Retinal pigment epithelial cell (primary cell): ENCODE data around the gene CERS3.

Source experiments
- DNase-seq: peaks from one replicate; pipeline ENCODE4 v3.0.0-alpha.2; 2010; ENCODE audit warnings: low read depth
- H3K4me3 ChIP-seq: 2 replicates; pipeline ENCODE4 v1.5.1; 2011; ENCODE audit warnings: mild to moderate bottlenecking, low read length, control low read depth, moderate library complexity
- CTCF ChIP-seq: conservative IDR thresholded peaks from 2 replicates; pipeline ENCODE4 v1.5.1; 2011; ENCODE audit warnings: low read depth, low read length, control low read depth, inconsistent platforms

CERS3 gene

GRCh38 chr15:100531204-100531603 is 2.5 kb upstream of the CERS3 start:
- H3K4me3 ChIP-seq: no peak overlapping the region
- TF ChIP-seq CTCF: no peak
- no peak for DNase-seq

DNA sequence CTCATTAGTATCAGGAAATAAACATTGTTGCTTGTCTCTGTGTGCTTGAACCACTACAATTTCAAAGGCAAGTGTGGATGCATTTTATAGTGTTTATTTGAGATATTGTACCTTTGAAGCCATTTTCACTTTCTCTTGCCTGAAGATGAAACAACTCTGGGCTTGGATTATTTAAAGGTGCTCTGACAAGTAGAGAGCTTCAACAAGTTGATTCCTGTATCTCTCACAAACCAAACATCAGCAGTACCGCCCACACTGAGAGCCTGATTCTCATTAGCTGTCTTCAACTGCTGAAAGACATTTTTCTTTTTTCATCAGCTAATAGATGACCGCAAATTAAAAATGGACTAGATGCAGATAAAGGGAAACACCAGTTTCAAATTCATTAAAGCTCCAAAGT is 806 bp upstream of the CERS3 start:
- H3K4me3 ChIP-seq: no peak overlapping the region
- DNase-seq: no peak
- TF ChIP-seq CTCF: no peak

- DNase-seq: no peak
- no peak for TF ChIP-seq CTCF
- H3K4me3 ChIP-seq: no peak overlapping the region
These were observed 2.7 kb downstream of the CERS3 start for GRCh38 chr15:100526027-100526481.

GRCh38 chr15:100525436-100525835 is 3.3 kb downstream of the CERS3 start:
- TF ChIP-seq CTCF: no peak
- no peak overlapping the region for H3K4me3 ChIP-seq
- DNase-seq: no peak

- no peak overlapping the region for H3K4me3 ChIP-seq
- no peak for TF ChIP-seq CTCF
- DNase-seq: no peak
These were observed 4.4 kb downstream of the CERS3 start for GRCh38 chr15:100524326-100524725.

- TF ChIP-seq CTCF: no peak
- H3K4me3 ChIP-seq: no peak overlapping the region
- no peak for DNase-seq
These were observed 6.8 kb downstream of the CERS3 start for GRCh38 chr15:100521907-100522306.

GRCh38 chr15:100520132-100520921 is 8.4 kb downstream of the CERS3 start:
- H3K4me3 ChIP-seq: no peak overlapping the region
- TF ChIP-seq CTCF: no peak
- DNase-seq: no peak
